HepG2 (cell line): Measurements from ENCODE around the gene HLCS. TPM values are rescaled to one million over a fixed set of nuclear protein-coding genes. Genes with fewer than 3 reads are reported as not detected.

ENCODE experiments used
- CEBPG ChIP-seq: IDR thresholded peaks from 2 replicates; pipeline ENCODE4 v1.6.1; 2016
- DMAP1 ChIP-seq: IDR thresholded peaks from 2 replicates; pipeline ENCODE4 v1.6.1; 2016
- GLI4 ChIP-seq: sonication (generic); formaldehyde crosslinking; IDR thresholded peaks from 2 replicates; pipeline ENCODE4 v1.5.1; 2020; ENCODE audit warnings: missing genetic modification reagents, mild to moderate bottlenecking, moderate library complexity, borderline replicate concordance
- IKZF1 ChIP-seq: fragments of 450-650 bp; IDR thresholded peaks from 2 replicates; pipeline ENCODE4 v1.7.1; 2016
- PAF1 ChIP-seq: IDR thresholded peaks from 2 replicates; pipeline ENCODE4 v1.6.1; 2016; ENCODE audit warnings: missing genetic modification reagents, missing compliant biosample characterization
- PHF21A ChIP-seq: sonication (generic); formaldehyde crosslinking; IDR thresholded peaks from 2 replicates; pipeline ENCODE4 v1.5.0; 2020; ENCODE audit warnings: mild to moderate bottlenecking, missing genetic modification reagents
- RORA ChIP-seq: sonication (generic); formaldehyde crosslinking; IDR thresholded peaks from 2 replicates; pipeline ENCODE4 v1.5.0; 2020; ENCODE audit warnings: mild to moderate bottlenecking, missing genetic modification reagents, moderate library complexity
- SKI ChIP-seq: fragments of 450-650 bp; IDR thresholded peaks from one replicate; pipeline ENCODE4 v1.6.1; 2018; ENCODE audit warnings: mild to moderate bottlenecking; ENCODE audit not compliant: partially characterized antibody
- SPEN ChIP-seq: sonication (generic); formaldehyde crosslinking; IDR thresholded peaks from 2 replicates; pipeline ENCODE4 v1.5.1; 2020; ENCODE audit warnings: low read depth, mild to moderate bottlenecking, missing genetic modification reagents
- STAG1 ChIP-seq: sonication (generic); formaldehyde crosslinking; IDR thresholded peaks from 2 replicates; pipeline ENCODE4 v1.4.0; 2020; ENCODE audit warnings: missing genetic modification reagents
- XRCC5 ChIP-seq: fragments of 200-400 bp; formaldehyde crosslinking; optimal IDR thresholded peaks from 2 replicates; pipeline ENCODE3; 2017; ENCODE audit warnings: mild to moderate bottlenecking, low read length
- ZFP91 ChIP-seq: sonication (generic); formaldehyde crosslinking; IDR thresholded peaks from 2 replicates; pipeline ENCODE4 v1.9.0; 2022; ENCODE audit warnings: missing genetic modification reagents, mild to moderate bottlenecking, borderline replicate concordance
- ZNF331 ChIP-seq: sonication (generic); formaldehyde crosslinking; IDR thresholded peaks from 2 replicates; pipeline ENCODE4 v1.4.0; 2020; ENCODE audit warnings: missing genetic modification reagents
- ZNF414 ChIP-seq: sonication (generic); formaldehyde crosslinking; IDR thresholded peaks from 2 replicates; pipeline ENCODE4 v1.5.0; 2020; ENCODE audit warnings: missing genetic modification reagents
- ZNF501 ChIP-seq: sonication (generic); formaldehyde crosslinking; IDR thresholded peaks from 2 replicates; pipeline ENCODE4 v1.5.1; 2020; ENCODE audit warnings: mild to moderate bottlenecking, moderate library complexity, missing genetic modification reagents
- ZNF562 ChIP-seq: sonication (generic); formaldehyde crosslinking; IDR thresholded peaks from 2 replicates; pipeline ENCODE4 v1.8.0; 2022; ENCODE audit warnings: missing genetic modification reagents, borderline replicate concordance
- polyA plus RNA-seq, 8 experiments: library from polyadenylated mRNA; depleted of rRNA in 3 of 8; stranded (reverse) in 7 of 8; unstranded in 1 of 8; fragments of >200 nt; fragmentation: Illumina TruSeq in 4 of 8; extraction: Trizol in 4 of 8; gene quantifications; 2 replicates each; pipeline versions ENCODE4 v1.2.1 to v1.2.3, GENCODE V29; 2011 to 2016; ENCODE audit warnings: low read depth in 4 of 8, missing spikeins in 1 of 8, mixed read lengths in 1 of 8; ENCODE audit not compliant: insufficient read depth in 1 of 8
- total RNA-seq, 5 experiments: library from RNA; depleted of rRNA; stranded (reverse); fragments of >200 nt; fragmentation: Illumina TruSeq; extraction: Trizol; gene quantifications; 2 replicates each; pipeline ENCODE4 v1.2.3, GENCODE V29; 2016; ENCODE audit warnings: low read depth in 1 of 5
- TF ChIP-seq, protein P1 (sequence below): sonication (generic); formaldehyde crosslinking; conservative IDR thresholded peaks from 2 replicates; pipeline ENCODE4 v1.4.0; 2020; ENCODE audit warnings: missing genetic modification reagents
- TF ChIP-seq, protein P2 (sequence below): sonication (generic); formaldehyde crosslinking; IDR thresholded peaks from 2 replicates; pipeline ENCODE4 v1.4.0; 2020; ENCODE audit warnings: missing genetic modification reagents

Gene HLCS
- total and polyA plus RNA-seq, 2 of the 13 experiments (the other 11 are each of a cell fraction or from before 2014, with no cell fraction given): 7.9 to 12.3 TPM

GRCh38 chr21:36859744-36860501 is 106.5 kb downstream of the HLCS start (continued):
- no peak for TF ChIP-seq GLI4 (CRISPR knock-in tag)
- TF ChIP-seq IKZF1: no peak
- TF ChIP-seq PAF1 (CRISPR knock-in tag): no peak
- peak; percentile 47 for TF ChIP-seq XRCC5
- TF ChIP-seq CEBPG (CRISPR knock-in tag): peak; percentile 94
- TF ChIP-seq ZNF414 (CRISPR knock-in tag): peak; percentile 70; the same call in 1 of the 2 replicates
- no peak for TF ChIP-seq ZNF331 (CRISPR knock-in tag)
- TF ChIP-seq PHF21A (CRISPR knock-in tag): peak; percentile 88
- no peak for TF ChIP-seq ZNF501 (CRISPR knock-in tag)
- TF ChIP-seq ZFP91 (CRISPR knock-in tag): no peak
- TF ChIP-seq SPEN (CRISPR knock-in tag): peak; percentile 54; the same call in 1 of the 2 replicates
- TF ChIP-seq, protein P1, sequence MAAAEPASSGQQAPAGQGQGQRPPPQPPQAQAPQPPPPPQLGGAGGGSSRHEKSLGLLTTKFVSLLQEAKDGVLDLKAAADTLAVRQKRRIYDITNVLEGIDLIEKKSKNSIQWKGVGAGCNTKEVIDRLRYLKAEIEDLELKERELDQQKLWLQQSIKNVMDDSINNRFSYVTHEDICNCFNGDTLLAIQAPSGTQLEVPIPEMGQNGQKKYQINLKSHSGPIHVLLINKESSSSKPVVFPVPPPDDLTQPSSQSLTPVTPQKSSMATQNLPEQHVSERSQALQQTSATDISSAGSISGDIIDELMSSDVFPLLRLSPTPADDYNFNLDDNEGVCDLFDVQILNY (CRISPR knock-in tag): no peak
- TF ChIP-seq RORA (CRISPR knock-in tag): no peak
- TF ChIP-seq DMAP1: no peak; the same call in 1 of the 2 replicates
- TF ChIP-seq ZNF562 (CRISPR knock-in tag): no peak
- TF ChIP-seq STAG1: no peak
- TF ChIP-seq, protein P2, sequence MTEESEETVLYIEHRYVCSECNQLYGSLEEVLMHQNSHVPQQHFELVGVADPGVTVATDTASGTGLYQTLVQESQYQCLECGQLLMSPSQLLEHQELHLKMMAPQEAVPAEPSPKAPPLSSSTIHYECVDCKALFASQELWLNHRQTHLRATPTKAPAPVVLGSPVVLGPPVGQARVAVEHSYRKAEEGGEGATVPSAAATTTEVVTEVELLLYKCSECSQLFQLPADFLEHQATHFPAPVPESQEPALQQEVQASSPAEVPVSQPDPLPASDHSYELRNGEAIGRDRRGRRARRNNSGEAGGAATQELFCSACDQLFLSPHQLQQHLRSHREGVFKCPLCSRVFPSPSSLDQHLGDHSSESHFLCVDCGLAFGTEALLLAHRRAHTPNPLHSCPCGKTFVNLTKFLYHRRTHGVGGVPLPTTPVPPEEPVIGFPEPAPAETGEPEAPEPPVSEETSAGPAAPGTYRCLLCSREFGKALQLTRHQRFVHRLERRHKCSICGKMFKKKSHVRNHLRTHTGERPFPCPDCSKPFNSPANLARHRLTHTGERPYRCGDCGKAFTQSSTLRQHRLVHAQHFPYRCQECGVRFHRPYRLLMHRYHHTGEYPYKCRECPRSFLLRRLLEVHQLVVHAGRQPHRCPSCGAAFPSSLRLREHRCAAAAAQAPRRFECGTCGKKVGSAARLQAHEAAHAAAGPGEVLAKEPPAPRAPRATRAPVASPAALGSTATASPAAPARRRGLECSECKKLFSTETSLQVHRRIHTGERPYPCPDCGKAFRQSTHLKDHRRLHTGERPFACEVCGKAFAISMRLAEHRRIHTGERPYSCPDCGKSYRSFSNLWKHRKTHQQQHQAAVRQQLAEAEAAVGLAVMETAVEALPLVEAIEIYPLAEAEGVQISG (CRISPR knock-in tag): peak; percentile 47; the same call in 1 of the 2 replicates
- peak; percentile 80 for TF ChIP-seq SKI
